ENCODE measurements around the gene LIMD2.

LIMD2 gene

DNA sequence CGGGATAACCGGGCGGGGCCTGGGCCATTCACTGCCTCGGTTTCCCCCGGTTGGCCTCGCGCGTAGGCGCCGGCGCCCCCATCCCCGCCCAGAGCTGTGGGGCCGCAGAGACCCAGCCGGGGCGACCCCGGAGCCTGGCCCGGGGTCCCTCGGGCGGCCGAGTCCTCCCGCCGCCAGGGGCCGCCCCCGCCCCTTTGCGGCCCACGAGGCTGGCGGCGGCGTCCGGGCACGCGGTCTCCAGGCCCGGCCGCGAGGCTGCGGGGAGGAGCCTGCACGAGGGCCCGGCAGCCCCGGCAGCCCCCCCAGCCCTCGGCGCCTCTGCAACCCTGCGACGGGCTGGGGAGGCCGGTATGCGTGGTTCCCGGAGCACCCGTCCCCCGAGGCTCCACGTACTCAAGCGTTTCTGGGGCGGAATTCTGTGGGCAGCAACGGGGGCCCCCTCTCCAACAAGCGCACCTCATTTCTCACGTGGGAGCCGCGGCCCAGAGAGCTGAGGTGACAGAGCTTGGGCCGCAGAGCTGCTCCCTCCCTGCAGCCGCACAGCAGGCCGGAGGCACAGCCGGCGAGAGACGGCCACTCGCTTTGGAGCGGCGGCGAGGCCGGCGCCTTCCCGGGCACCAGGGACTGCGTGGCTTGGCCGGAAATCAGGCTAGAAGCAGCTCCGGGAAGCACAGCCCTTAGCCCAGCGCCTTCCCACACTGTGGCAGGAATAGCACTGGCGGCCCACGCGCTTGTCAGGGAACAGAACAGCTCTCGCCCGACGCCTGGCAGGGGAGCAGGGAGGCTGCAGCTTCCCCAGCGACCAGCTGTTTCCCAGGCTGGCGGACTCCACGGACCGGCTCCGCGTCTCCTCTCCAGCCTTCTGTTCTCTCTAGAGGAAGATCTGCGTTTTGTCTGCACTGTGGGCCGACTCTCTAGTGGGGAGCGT is 867 bp upstream of the LIMD2 start:
- DNase-seq (ENCODE audit: low spot score) = peak; percentile 85

DNA sequence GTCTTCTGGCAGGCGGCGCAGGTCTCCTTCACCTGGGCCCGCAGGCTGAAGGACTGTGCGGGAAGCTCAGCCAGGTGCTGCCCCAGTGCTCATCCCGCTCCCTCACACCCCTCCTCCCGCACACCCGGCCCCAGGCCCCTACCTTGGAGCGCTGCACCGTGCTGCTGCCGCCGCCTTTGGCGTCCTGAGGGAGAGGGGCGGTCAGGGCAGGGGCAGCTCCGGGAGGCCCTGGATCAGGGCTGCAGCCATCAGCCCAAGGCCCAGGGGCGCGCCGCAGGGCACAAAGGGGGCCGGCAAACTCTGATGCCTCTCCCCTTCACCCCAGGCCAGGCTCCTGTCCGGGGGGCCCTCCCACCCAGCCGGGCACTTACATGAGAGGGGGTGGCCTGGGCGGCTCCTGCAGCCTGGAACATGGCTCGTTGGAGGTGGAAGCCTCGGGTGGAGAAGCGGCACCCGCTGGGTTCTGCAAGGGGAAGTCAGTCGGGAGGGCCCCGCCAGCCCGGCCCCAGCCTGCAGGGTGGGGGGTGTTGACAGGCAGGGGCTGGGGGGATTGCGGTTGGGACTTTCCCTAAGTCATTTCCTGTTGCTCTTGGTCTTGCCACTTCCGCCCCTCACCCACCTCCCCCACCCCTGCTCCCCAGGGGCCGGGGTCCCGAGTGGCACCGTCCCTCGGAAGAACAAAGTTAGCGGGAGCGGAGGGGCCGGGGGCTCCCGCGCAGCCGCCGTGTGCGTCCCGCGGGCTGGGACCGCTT is 863 bp downstream of the LIMD2 start:
- TF ChIP-seq, protein P1, sequence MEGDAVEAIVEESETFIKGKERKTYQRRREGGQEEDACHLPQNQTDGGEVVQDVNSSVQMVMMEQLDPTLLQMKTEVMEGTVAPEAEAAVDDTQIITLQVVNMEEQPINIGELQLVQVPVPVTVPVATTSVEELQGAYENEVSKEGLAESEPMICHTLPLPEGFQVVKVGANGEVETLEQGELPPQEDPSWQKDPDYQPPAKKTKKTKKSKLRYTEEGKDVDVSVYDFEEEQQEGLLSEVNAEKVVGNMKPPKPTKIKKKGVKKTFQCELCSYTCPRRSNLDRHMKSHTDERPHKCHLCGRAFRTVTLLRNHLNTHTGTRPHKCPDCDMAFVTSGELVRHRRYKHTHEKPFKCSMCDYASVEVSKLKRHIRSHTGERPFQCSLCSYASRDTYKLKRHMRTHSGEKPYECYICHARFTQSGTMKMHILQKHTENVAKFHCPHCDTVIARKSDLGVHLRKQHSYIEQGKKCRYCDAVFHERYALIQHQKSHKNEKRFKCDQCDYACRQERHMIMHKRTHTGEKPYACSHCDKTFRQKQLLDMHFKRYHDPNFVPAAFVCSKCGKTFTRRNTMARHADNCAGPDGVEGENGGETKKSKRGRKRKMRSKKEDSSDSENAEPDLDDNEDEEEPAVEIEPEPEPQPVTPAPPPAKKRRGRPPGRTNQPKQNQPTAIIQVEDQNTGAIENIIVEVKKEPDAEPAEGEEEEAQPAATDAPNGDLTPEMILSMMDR (IDR thresholded peaks at IDR 0.05; ENCODE audit: extremely low read depth, missing control alignments) = no peak
- peak; percentile 89 for DNase-seq (ENCODE audit: low spot score)

More for the DNA sequence above, 867 bp upstream of the LIMD2 start:
- TF ChIP-seq, protein P1 (IDR thresholded peaks at IDR 0.05; ENCODE audit: extremely low read depth, missing control alignments) = peak; percentile 28

DNA sequence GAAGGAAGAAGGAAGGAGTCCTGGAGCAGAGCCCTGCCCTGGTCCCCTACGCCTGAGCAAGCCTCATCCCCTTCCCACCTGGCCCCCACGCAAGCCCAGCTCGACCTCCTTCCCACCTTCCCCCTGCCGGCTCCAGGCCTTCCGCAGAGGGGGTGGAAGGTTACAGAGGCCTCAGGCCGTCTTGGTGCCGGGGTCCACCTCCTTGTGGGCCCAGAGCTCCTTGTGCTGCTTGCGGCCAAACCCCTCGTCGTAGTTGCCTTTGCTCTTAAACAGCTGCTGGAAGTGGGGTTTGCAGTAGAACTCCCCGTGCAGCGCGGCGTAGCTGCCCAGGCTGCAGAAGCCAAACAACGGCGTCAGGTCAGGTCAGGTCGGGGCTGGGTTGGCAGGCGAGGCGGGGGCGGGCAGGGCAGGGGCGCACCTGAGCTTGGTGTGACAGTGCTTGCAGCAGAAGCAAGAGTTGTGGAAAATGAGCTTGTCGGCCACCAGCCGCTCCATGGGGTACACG is 1.5 kb downstream of the LIMD2 start:
- DNase-seq (ENCODE audit: low spot score) = no peak
- TF ChIP-seq, protein P1 (IDR thresholded peaks at IDR 0.05; ENCODE audit: extremely low read depth, missing control alignments) = no peak

DNA sequence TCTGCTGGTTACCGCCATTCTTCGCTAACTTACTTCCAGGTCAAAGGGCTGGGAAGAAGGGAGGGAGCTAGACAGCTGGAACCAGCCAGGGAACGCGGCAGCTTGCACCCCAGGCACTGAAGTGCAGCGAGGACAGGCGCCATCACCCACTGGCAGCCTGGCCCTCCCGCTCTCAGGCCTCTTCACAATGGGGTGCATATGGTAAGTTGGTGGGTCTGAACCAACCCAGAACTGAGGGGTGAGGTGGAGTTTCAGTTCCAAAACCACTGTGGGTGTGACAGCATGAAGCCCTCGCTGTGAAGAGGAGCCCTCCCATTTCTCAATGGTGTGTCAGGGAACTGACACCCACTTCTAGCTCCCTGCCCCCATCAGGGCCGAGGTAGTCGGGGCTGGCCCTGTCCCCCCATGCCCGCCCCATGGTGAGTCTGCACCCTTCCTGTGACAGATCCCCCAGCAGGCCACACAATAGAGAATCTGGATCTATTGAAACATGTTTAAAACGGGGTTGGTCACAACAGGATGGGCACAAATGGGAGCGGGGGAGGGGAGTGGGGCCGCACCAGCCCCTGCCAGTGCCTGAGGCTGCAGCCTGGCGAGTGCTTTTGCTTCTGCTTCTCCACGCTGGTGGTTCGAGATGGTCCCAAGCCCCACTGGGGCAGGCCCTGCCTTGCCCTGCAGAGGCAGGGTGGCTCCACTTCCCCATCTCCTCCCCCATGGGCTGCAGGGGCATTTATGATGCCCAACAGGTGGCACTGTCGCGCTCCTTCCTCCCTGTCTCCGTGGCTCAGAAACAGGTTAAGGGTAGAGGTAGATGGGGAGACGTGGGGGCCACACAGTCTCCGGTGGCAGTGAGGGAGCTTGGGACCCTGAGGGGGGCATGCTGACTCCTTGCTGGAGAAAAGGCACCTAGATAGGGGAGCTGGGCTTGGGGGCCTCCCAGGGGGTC is 2.3 kb downstream of the LIMD2 start:
- TF ChIP-seq, protein P1 (IDR thresholded peaks at IDR 0.05; ENCODE audit: extremely low read depth, missing control alignments) = peak; percentile 67
- peak; percentile 78 for DNase-seq (ENCODE audit: low spot score)

DNA sequence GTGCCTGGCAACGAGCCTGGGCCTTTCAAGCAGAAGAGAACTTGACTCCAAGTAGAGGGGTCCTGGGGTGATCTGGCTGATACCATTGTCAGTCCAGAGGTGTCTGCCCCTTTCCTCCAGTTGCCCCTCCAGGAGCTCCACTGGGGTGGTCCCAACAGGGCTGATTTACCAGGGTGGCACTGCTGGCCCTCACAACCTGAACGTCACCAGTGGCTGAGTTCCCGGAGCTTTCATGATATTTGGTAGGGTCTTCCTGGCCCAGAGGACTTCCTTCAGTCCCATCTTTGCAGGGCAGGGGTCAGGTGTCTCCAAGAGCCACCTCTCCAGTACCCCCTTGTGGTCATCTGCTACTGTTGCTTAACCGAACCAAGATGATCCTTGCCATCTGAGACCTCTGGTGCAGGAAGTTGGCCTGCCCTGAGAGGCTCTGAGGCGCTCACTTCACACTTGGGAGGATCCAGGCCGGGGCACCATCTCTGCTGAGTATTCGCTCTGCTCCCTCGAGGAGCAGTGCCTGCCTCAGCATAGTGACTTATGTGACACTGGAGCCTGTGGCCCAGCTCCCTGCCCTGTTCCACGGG is 3.5 kb downstream of the LIMD2 start:
- peak; percentile 70 for DNase-seq (ENCODE audit: low spot score)
- TF ChIP-seq, protein P1 (IDR thresholded peaks at IDR 0.05; ENCODE audit: extremely low read depth, missing control alignments) = no peak

DNA sequence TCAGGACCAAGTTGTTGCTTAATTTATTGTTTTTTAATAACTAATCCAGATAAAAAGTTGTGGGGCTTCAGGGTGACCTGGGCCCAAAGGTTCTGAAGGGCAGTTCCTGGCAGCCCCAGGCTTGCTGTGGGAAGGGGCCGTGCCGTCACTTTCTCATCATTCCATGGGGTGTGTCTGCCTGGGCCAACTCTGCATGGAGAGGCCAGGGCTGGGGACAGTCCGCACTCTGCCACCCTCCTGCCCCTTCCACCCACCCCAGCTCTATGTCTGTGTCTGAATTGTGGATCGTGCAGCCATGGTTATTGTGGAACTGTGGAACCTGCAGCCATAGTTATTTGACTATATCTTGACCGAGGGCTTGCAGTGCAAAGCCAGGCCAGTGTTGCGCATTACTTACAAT is 4.0 kb downstream of the LIMD2 start:
- TF ChIP-seq, protein P1 (IDR thresholded peaks at IDR 0.05; ENCODE audit: extremely low read depth, missing control alignments) = no peak
- no peak for DNase-seq (ENCODE audit: low spot score)

Data from GM20000 (cell line).